HepG2 (cell line): ENCODE data around the gene BPIFB4. TPM values are rescaled to one million over a fixed set of nuclear protein-coding genes. Genes with fewer than 3 reads are reported as not detected.

Experiments used
- ATAC-seq: fragments of 200-7000 bp; cut with Tn5 transposase; 3 replicates; pipeline ENCODE4 v1.9.1; 2020; ENCODE audit warnings: mild to moderate bottlenecking, moderate library complexity
- BruUV-seq: library from RNA; stranded (reverse); fragments of 400-500 nt; replicated peaks from 2 replicates; lab custom pipeline; 2021; lab: Mats Ljungman, UMichigan
- CTCF ChIA-PET: fragments of 300-600 bp; formaldehyde crosslinking; extraction: SDS; loops from one replicate; lab custom pipeline; 2021; ENCODE audit warnings: low total read pairs, inconsistent platforms, low intra/inter-chr PET ratio; lab: Yijun Ruan, JAX
- POLR2A ChIA-PET: fragments of 350-600 bp; sonication (Branson Sonifier 250); formaldehyde crosslinking; loops from one replicate; lab custom pipeline; 2020; ENCODE audit warnings: antibody characterized with exemption, inconsistent platforms; lab: Yijun Ruan, JAX
- DNase-seq: peaks from one replicate; pipeline ENCODE4 v3.0.0-alpha.2; 2015; ENCODE audit warnings: low spot score
- FAIRE-seq: peaks from 3 replicates; lab custom pipeline; 2011; peaks lifted over from hg19 to GRCh38; lab: Jason Lieb, UNC
- H2AFZ ChIP-seq: one replicate; pipeline ENCODE4 v1.6.1; 2011; ENCODE audit warnings: low read length, inconsistent platforms
- H3K27ac ChIP-seq: fragments of 300-600 bp; 3 replicates; pipeline ENCODE4 v1.8.0; 2011; ENCODE audit warnings: mixed run types, mild to moderate bottlenecking, mixed read lengths, low read length, inconsistent platforms; ENCODE audit not compliant: insufficient read depth; ENCODE audit errors: extremely low read length
- H3K27me3 ChIP-seq, 2 experiments: fragments of 200-600 bp in 1 of 2; 2 replicates in 1 of 2; 3 replicates in 1 of 2; pipeline versions ENCODE4 v1.6.0 to v1.8.0; 2011; ENCODE audit warnings: low read length in 2 of 2, mild to moderate bottlenecking in 2 of 2, moderate library complexity in 2 of 2, inconsistent platforms in 1 of 2; ENCODE audit not compliant: insufficient read depth in 2 of 2, control insufficient read depth in 1 of 2
- H3K36me3 ChIP-seq, 2 experiments: fragments of 200-600 bp in 1 of 2; replicated peaks in 1 of 2; 2 replicates in 1 of 2; 3 replicates in 1 of 2; pipeline versions ENCODE4 v1.5.1 to v1.8.0; 2011; ENCODE audit warnings: low read length in 2 of 2, inconsistent platforms in 1 of 2; ENCODE audit not compliant: insufficient read depth in 2 of 2, control insufficient read depth in 1 of 2
- H3K4me1 ChIP-seq: 2 replicates; pipeline ENCODE4 v1.5.1; 2012; ENCODE audit warnings: low read length, inconsistent platforms; ENCODE audit not compliant: insufficient read depth
- H3K4me2 ChIP-seq: 2 replicates; pipeline ENCODE4 v1.6.0; 2011; ENCODE audit warnings: low read depth, low read length, inconsistent platforms
- H3K4me3 ChIP-seq, 3 experiments: fragments of 200-600 bp in 1 of 3; sonication (generic), shearing (Covaris generic) in 1 of 3; replicated peaks in 1 of 3; 2 replicates each; pipeline ENCODE4 v1.5.1; 2011 to 2016; ENCODE audit warnings: low read length in 3 of 3, inconsistent platforms in 2 of 3, low read depth in 2 of 3, mild to moderate bottlenecking in 2 of 3, control low read depth in 1 of 3, mixed read lengths in 1 of 3; ENCODE audit not compliant: insufficient read depth in 1 of 3
- H3K79me2 ChIP-seq: one replicate; pipeline ENCODE4 v1.6.1; 2011; ENCODE audit warnings: low read length, inconsistent platforms; ENCODE audit not compliant: insufficient read depth
- H3K9ac ChIP-seq: 2 replicates; pipeline ENCODE4 v1.6.0; 2011; ENCODE audit warnings: mild to moderate bottlenecking, low read depth, low read length, inconsistent platforms; ENCODE audit not compliant: insufficient read depth
- H3K9me3 ChIP-seq: 2 replicates; pipeline ENCODE4 v1.5.1; 2012; ENCODE audit warnings: mild to moderate bottlenecking, low read length
- H4K20me1 ChIP-seq: 2 replicates; pipeline ENCODE4 v1.6.0; 2011; ENCODE audit warnings: inconsistent platforms, mild to moderate bottlenecking, low read length, moderate library complexity; ENCODE audit not compliant: insufficient read depth
- ISL2 ChIP-seq: sonication (generic); formaldehyde crosslinking; IDR thresholded peaks from 2 replicates; pipeline ENCODE4 v1.5.0; 2020; ENCODE audit warnings: missing genetic modification reagents
- KDM4B ChIP-seq: sonication (generic); formaldehyde crosslinking; IDR thresholded peaks from 2 replicates; pipeline ENCODE4 v1.4.0; 2020; ENCODE audit warnings: missing genetic modification reagents
- MTF1 ChIP-seq: sonication (generic); formaldehyde crosslinking; IDR thresholded peaks from 2 replicates; pipeline ENCODE4 v1.5.0; 2020; ENCODE audit warnings: missing genetic modification reagents
- RXRB ChIP-seq: IDR thresholded peaks from 2 replicates; pipeline ENCODE4 v1.6.1; 2016; ENCODE audit warnings: borderline replicate concordance, missing genetic modification reagents, missing compliant biosample characterization
- SMARCC2 ChIP-seq: fragments of 450-650 bp; IDR thresholded peaks from 2 replicates; pipeline ENCODE4 v1.6.1; 2017; ENCODE audit warnings: antibody characterized with exemption, mild to moderate bottlenecking
- ZFP41 ChIP-seq: sonication (generic); formaldehyde crosslinking; IDR thresholded peaks from 2 replicates; pipeline ENCODE4 v1.4.0; 2020; ENCODE audit warnings: mild to moderate bottlenecking, missing genetic modification reagents, borderline replicate concordance
- ZNF282 ChIP-seq: fragments of 450-650 bp; IDR thresholded peaks from 2 replicates; pipeline ENCODE4 v1.6.1; 2018; ENCODE audit not compliant: partially characterized antibody
- ZNF350 ChIP-seq: sonication (generic); formaldehyde crosslinking; IDR thresholded peaks from 2 replicates; pipeline ENCODE4 v1.4.0; 2020; ENCODE audit warnings: mild to moderate bottlenecking, low read depth, missing genetic modification reagents, borderline replicate concordance
- ZNF891 ChIP-seq: sonication (generic); formaldehyde crosslinking; IDR thresholded peaks from 2 replicates; pipeline ENCODE4 v1.5.0; 2020; ENCODE audit warnings: mild to moderate bottlenecking, missing genetic modification reagents
- WGBS: methylation state at CpG from one replicate; pipeline ENCODE4 v1.1.6; 2017; ENCODE audit warnings: low lambda C conversion rate; 5-methylcytosine and 5-hydroxymethylcytosine counted together
- in situ Hi-C: cut with HindIII; loops from 2 replicates; pipeline ENCODE4 v1.10.0; 2017; ENCODE audit warnings: low pct_unique_long_range_greater_than_20kb; ENCODE audit not compliant: extremely low pct_ligation_motif_present
- intact Hi-C: fragments of 100-400 bp; cut with micrococcal nuclease; formaldehyde crosslinking; loops from one replicate; pipeline ENCODE4 v1.10.0; 2022; ENCODE audit not compliant: unreplicated experiment
- polyA plus RNA-seq, 8 experiments: library from polyadenylated mRNA; depleted of rRNA in 3 of 8; stranded (reverse) in 7 of 8; unstranded in 1 of 8; fragments of >200 nt; fragmentation: Illumina TruSeq in 4 of 8; extraction: Trizol in 4 of 8; gene quantifications; 2 replicates each; pipeline versions ENCODE4 v1.2.1 to v1.2.3, GENCODE V29; 2011 to 2016; ENCODE audit warnings: low read depth in 4 of 8, missing spikeins in 1 of 8, mixed read lengths in 1 of 8; ENCODE audit not compliant: insufficient read depth in 1 of 8
- total RNA-seq, 5 experiments: library from RNA; depleted of rRNA; stranded (reverse); fragments of >200 nt; fragmentation: Illumina TruSeq; extraction: Trizol; gene quantifications; 2 replicates each; pipeline ENCODE4 v1.2.3, GENCODE V29; 2016; ENCODE audit warnings: low read depth in 1 of 5
- TF ChIP-seq, protein P1 (sequence below): sonication (generic); formaldehyde crosslinking; IDR thresholded peaks from 2 replicates; pipeline ENCODE4 v1.5.1; 2020; ENCODE audit warnings: missing genetic modification reagents, mild to moderate bottlenecking, borderline replicate concordance
- TF ChIP-seq, protein P2 (sequence below): sonication (generic); formaldehyde crosslinking; IDR thresholded peaks from 2 replicates; pipeline ENCODE4 v1.9.0; 2021; ENCODE audit warnings: missing genetic modification reagents, borderline replicate concordance
- TF ChIP-seq, protein P3 (sequence below): sonication (generic); formaldehyde crosslinking; IDR thresholded peaks from 2 replicates; pipeline ENCODE4 v1.4.0; 2020; ENCODE audit warnings: mild to moderate bottlenecking, missing genetic modification reagents, borderline replicate concordance

BPIFB4 gene
- total and polyA plus RNA-seq, 2 of the 13 experiments (the other 11 are each of a cell fraction or from before 2014, with no cell fraction given) = 0.09 TPM; not detected in 1

DNA sequence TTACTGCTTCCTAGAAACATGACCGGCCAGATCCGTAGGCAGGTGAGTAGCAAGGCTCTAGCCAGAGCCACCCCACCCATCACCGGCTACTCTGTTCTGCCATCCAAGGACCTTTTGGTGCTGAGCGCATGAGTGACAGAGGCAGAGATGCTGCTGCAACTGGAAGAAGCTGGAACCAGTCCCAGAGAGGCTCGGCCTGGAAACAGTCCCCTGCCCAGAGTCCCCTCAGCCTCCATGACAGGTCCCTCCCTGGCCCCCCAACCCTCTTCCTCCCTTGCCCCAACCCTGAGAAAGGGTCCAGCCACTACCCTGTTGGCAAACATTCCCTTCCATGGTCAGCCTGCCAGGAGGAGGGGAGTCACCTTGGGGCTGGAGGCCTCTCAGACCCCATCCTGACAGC is 31.9 kb downstream of the BPIFB4 start:
- H3K4me2 ChIP-seq = no peak overlapping the region
- WGBS = 57% methylated on average over 5 of the region's 5 CpGs
- no TSS peak for BruUV-seq
- H3K4me3 ChIP-seq = no peak overlapping the region
- H3K27ac ChIP-seq = no peak overlapping the region
- in situ Hi-C loops (no loop called here), intact Hi-C loops (no loop called here)
- H2AFZ ChIP-seq = no peak overlapping the region
- no peak for DNase-seq
- no peak; the same call in 2 of the 3 replicates for ATAC-seq
- H3K9ac ChIP-seq = no peak overlapping the region
- no peak for FAIRE-seq
- H3K27me3 ChIP-seq = 0 out of 5 replicates have a peak, but pooled peaks cover 0 to 3% of the 10 kb centered on the region in 2 experiments
- no peaks in the 10 kb centered on the region for H3K79me2 ChIP-seq
- POLR2A ChIA-PET = no interaction called here
- no peaks in the 10 kb centered on the region for H3K9me3 ChIP-seq
- no peaks in the 10 kb centered on the region for H4K20me1 ChIP-seq
- peaks cover 5% of the 10 kb centered on the region for H3K4me1 ChIP-seq
- H3K36me3 ChIP-seq = no peaks in the 10 kb centered on the region
- CTCF ChIA-PET = no interaction called here
- TF ChIP-seq RXRB (CRISPR knock-in tag) (no peak), ZNF282 (no peak), ISL2 (CRISPR knock-in tag) (no peak), ZNF350 (CRISPR knock-in tag) (no peak), KDM4B (CRISPR knock-in tag) (no peak), MTF1 (CRISPR knock-in tag) (no peak), ZFP41 (CRISPR knock-in tag) (no peak), SMARCC2 (no peak), ZNF891 (CRISPR knock-in tag) (no peak)
- TF ChIP-seq, protein P1, sequence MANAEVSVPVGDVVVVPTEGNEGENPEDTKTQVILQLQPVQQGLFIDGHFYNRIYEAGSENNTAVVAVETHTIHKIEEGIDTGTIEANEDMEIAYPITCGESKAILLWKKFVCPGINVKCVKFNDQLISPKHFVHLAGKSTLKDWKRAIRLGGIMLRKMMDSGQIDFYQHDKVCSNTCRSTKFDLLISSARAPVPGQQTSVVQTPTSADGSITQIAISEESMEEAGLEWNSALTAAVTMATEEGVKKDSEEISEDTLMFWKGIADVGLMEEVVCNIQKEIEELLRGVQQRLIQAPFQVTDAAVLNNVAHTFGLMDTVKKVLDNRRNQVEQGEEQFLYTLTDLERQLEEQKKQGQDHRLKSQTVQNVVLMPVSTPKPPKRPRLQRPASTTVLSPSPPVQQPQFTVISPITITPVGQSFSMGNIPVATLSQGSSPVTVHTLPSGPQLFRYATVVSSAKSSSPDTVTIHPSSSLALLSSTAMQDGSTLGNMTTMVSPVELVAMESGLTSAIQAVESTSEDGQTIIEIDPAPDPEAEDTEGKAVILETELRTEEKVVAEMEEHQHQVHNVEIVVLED (CRISPR knock-in tag) = no peak
- TF ChIP-seq, protein P2, sequence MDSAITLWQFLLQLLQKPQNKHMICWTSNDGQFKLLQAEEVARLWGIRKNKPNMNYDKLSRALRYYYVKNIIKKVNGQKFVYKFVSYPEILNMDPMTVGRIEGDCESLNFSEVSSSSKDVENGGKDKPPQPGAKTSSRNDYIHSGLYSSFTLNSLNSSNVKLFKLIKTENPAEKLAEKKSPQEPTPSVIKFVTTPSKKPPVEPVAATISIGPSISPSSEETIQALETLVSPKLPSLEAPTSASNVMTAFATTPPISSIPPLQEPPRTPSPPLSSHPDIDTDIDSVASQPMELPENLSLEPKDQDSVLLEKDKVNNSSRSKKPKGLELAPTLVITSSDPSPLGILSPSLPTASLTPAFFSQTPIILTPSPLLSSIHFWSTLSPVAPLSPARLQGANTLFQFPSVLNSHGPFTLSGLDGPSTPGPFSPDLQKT (CRISPR knock-in tag) = no peak
- TF ChIP-seq, protein P3, sequence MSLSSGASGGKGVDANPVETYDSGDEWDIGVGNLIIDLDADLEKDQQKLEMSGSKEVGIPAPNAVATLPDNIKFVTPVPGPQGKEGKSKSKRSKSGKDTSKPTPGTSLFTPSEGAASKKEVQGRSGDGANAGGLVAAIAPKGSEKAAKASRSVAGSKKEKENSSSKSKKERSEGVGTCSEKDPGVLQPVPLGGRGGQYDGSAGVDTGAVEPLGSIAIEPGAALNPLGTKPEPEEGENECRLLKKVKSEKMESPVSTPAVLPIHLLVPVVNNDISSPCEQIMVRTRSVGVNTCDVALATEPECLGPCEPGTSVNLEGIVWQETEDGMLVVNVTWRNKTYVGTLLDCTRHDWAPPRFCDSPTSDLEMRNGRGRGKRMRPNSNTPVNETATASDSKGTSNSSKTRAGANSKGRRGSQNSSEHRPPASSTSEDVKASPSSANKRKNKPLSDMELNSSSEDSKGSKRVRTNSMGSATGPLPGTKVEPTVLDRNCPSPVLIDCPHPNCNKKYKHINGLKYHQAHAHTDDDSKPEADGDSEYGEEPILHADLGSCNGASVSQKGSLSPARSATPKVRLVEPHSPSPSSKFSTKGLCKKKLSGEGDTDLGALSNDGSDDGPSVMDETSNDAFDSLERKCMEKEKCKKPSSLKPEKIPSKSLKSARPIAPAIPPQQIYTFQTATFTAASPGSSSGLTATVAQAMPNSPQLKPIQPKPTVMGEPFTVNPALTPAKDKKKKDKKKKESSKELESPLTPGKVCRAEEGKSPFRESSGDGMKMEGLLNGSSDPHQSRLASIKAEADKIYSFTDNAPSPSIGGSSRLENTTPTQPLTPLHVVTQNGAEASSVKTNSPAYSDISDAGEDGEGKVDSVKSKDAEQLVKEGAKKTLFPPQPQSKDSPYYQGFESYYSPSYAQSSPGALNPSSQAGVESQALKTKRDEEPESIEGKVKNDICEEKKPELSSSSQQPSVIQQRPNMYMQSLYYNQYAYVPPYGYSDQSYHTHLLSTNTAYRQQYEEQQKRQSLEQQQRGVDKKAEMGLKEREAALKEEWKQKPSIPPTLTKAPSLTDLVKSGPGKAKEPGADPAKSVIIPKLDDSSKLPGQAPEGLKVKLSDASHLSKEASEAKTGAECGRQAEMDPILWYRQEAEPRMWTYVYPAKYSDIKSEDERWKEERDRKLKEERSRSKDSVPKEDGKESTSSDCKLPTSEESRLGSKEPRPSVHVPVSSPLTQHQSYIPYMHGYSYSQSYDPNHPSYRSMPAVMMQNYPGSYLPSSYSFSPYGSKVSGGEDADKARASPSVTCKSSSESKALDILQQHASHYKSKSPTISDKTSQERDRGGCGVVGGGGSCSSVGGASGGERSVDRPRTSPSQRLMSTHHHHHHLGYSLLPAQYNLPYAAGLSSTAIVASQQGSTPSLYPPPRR (CRISPR knock-in tag) = no peak
